ENCODE measurements around the gene SUGP1.

SUGP1 gene

DNA sequence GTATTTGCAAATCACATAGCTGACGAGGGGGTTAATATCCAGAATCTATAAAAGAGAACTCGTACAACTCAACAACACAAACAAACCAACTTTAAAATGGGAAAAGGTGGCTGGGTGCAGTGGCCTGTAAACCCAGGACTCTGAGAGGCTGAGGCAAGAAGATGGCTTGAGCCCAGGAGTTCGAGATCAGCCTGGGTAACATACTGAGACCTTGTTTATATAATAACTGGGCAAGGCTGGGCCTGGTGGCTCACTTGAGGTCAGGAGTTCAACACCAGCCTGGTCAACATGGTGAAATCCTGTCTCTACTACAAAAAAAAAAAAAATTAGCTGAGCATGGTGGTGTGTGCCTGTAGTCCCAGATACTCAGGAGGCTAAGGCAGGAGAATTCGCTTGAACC is 25.4 kb downstream of the SUGP1 start:
- DNase-seq = no peak

DNA sequence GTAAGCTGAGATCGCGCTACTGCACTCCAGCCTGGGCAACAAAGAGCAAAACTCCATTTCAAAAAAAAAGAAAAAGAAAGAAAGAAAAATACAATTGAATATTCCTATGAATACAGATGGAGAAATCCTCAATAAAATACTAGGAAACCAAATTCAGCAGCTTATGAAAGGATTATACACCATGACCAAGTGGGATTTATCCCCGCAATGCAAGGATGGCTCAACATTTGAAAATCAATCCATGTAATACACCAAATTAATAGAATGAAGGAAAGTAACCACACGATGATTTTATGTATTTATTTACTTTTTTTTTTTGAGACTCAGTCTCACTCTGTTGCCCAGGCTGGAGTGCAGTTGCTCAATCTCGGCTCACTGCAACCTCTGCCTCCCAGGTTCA is 27.7 kb downstream of the SUGP1 start:
- DNase-seq = no peak

DNA sequence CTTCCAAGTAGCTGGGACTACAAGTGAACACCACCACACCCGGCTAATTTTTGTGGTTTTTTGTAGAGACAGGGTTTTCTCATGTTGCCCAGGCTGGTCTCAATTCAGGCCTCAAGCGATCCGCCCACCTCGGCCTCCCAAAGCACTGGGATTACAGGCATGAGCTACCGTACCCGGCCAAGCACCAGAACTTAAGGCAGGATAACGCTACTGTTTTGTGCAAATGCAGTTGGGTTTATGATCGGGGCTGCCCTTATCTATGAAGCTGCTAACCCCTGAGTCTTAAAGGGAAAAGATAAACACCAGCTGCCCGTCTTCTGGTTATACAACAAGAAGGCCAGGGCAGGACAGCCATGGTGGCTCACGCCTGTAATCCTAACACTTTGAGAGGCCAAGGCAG is 34.6 kb downstream of the SUGP1 start:
- DNase-seq = no peak

DNA sequence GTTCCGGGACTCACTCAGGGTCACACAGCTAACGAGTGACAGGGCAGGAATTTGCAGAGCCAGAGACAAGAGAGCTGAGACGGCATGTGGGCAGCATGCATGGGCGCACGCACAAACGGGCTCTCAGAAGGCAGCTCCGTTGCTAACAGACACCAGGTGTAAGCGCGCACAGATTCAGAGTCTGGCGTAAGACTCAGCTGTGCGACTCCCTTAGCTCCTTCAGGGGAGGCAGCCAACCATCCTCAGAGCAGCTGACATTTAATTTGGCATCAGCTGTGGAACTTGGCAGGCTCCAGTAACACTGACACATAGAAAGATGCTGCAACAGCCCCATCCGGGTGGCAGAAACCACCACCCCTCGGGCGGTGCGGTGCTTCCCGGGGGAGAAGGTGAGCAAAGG is 39.7 kb downstream of the SUGP1 start:
- no peak for DNase-seq

DNA sequence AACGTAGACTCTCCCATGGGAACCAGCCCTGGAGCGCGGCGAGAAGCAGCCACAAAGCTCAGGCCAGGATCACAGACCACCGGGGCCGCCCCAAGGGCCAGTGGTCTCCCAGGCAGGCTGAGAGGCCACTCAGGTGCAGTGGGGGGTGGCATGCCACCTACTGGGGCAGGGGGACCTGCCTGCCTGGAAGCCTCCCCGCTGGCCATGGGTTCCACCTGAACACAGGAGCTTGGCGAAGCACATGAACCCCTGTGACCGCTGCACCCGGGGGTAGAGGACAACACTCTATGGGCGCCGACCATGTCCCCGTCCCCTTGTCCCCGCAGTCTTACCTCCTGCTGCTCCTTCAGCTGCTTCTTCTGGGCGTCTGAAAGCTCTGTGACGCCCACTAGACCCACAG is 40.5 kb downstream of the SUGP1 start:
- DNase-seq = no peak

DNA sequence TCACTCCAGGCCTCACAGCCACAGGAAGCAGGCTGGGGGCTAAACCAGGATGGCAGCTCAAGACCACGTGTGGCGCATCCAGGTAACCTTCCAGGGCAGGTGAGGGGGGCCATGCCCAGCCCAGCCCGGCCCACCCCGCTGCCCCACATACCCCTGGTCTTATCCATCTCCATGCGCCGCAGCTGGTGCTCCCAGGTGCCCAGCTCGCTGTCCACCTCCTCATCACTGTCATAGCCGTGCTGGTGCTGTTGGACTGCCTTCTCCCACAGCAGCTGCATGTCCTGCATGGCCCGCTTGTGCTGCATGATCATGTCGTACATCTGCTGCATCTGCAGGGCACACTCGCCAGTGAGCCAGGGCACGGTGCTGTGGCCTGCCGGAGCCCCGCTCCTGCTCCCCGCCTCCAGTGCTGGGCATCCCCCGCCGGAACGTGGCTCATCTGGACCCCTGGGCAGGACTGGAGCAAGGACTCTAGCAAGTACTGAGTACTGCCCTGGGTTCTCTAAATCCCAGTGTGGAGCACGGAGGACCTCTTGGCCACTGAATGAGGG is 41.2 kb downstream of the SUGP1 start:
- no peak for DNase-seq

DNA sequence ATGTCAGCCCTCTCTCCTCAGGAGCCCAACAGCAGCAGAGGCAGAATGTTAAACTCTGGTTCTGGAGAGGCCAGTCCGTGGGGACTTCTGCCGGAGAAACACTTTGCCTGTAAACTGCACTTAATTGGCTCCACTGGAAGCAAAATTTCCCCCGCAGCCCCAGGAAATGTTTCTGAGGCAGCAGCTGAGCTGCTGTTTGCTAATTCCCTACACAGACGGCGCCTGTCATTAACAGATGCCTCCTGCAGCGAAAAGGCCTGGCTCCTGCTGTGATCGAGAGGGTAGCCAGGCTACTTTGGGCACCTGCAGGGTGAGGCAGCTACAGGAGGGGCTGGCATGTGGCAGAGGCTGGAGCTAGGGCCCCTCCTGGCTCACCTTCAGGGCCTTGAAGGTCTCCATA is 42.0 kb downstream of the SUGP1 start:
- DNase-seq = no peak

DNA sequence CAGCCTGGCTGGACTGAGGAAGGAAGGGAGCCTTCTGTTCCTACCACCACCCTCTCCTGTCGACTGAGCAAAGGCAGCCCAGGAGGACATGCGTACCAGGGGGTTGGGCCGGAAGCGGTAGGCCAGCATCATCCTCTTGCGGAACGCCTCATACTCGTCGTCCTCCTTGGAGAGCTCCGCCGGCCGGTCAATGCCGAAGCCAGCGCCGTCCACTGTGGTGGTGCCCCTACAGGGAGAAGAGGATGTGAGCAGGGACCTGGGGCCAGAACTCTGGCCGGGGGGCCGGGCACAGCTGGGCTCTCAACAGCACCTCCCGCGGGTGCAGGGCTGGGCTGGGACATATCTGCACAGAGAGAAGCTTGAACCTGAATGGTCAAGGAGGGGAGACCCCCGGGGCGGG is 43.5 kb downstream of the SUGP1 start:
- DNase-seq = no peak

DNA sequence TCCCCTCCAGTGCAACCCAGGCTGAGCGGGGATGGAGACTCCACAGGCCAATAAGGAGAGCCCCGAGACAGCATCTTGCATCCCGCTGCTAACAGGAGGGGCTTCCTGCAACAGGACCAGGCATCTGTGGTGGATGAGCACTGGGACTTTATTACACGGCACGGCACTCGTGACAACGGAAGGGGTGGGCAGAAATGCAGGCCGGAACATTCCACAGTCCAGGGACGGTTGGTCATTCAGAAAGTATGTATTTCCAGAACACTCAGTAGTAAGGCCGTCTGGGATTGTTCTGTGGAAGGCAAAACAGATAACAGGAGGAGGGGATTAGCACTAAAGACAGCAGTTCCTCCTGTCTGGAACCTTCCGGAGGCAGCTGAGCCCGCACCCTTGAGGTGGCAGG is 43.9 kb downstream of the SUGP1 start:
- no peak for DNase-seq

DNA sequence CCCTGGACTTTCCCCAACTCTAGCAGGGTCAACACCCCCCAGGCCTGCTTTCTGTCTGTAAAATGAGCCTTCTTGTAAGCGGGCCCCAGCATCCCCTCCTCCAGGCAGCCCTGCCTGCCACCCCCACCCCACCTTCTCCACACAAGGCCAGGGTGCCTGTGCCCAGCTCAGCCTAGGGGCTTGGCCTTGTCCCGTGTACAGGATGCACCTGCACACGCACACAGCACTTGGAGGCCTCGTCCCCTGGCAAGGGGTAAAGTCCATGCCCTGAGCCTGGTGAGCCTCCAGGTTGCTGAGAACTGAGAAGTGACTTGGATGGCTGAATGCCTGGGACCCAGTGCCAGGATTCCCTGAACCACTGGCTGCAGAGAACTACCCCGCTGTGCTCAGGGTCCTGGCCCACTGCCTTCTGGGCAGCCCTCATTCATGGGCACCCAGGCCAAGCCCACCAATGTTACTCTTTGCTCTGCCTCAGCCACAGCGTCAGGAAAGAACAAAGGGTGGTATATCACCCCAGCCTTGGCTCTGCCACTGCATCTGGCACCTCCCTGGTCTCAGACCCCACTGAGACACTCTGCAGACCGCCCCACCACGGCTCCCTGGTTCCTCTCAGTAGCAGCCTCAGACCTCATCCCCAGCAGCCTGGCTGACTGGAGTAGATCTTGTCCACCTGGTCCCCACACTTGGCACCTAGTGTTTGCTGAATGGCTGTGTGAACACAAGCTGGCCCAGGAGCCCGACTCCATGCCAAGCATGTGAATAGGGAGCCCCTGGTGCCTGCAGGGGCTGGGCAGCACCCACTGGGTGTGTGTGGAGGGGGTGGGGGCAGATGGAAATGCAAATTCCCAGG is 45.4 kb downstream of the SUGP1 start:
- no peak for DNase-seq

DNA sequence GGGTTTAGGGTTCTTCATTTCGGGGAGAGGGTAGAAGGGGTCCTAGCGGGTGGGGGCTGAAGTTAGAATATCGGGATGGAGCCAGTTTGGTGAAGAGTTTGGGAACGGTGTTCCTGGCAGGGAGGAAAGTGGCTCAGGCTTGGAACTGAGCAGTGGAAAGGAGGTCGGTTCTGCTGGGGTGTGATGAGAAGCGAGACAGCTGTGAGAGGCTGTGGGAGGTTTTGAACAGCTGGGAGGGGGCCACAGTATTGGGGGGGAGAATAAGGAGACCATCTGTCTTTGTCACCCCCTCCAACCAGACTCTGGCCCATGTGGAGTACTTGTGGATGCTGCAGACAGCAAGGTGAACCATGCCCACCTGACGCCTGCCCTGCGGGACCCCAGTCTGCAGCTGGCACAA is 46.2 kb downstream of the SUGP1 start:
- no peak for DNase-seq

DNA sequence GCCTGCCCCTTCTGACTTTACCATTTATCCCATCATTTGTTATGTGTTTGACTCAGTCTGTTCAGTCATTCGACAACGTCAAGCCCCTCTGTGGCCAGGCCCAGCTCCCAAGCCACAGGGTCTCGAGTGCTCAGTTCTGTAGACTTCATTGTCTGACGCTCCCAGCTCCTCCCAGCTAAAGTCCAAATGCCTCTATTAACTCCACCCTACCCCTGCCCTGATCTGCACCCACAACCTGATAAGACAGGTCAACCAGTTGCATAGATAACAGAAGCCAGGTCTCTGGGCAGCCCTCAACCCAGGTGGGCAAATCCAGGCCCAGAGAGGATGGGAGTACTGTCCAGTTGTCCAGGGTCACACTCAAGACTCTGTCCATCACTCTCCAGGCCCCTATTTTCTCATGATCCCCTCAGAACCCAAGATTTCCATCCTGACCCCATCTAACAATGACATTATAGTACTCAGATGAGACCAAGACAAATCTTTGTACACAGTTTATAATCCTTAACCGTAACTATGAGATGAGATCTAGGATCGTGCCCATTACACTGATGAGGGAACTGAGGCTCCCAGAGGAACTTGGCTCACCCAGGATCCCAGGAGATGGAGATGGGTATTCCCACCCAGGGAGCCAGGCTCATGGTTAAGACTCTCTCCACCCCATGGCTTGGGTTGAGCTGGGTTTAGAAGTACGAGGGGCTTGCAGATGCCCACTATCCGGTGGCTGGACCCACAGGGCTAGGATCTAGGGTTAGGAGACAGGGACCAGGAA is 48.3 kb downstream of the SUGP1 start:
- no peak for DNase-seq

DNA sequence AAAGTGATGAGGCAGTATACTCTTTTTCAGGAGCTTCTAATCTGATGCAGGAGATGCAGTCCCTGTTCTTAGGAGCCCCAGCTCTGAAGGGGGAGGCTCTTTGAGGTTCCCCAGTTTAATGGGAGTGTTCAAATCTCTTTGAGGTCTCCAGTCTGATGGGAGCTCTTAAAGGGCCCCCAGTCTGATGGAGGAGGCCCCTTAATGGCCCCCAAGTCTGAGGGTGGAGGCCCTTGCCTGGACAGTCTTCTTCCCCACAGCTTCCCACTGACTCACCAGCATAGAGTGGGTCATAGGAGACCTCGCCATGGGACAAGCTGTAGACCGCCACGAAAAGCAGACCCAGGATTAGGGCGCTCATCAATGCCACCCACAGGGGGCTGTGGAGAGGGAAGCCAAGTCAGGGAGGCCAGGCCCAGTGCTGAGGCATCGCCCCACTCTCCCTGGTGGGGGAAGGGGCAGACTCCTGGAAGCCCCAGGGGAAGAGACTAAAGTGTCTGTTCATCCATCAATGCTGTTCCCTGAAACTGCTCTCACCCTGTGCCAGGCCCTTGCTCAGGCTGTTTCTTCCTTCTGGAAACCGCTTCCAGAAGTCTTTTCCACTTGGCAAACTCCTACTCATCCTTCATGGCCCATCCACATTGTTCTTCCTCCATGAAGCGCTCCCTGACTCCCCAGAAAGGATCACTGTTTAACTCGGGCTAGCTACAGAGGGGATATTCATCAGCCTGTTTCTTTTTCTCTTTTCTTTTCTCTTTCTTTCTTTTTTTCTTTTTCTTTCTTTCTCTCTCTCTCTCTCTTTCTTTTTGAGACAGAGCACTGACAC is 49.3 kb downstream of the SUGP1 start:
- DNase-seq = no peak

DNA sequence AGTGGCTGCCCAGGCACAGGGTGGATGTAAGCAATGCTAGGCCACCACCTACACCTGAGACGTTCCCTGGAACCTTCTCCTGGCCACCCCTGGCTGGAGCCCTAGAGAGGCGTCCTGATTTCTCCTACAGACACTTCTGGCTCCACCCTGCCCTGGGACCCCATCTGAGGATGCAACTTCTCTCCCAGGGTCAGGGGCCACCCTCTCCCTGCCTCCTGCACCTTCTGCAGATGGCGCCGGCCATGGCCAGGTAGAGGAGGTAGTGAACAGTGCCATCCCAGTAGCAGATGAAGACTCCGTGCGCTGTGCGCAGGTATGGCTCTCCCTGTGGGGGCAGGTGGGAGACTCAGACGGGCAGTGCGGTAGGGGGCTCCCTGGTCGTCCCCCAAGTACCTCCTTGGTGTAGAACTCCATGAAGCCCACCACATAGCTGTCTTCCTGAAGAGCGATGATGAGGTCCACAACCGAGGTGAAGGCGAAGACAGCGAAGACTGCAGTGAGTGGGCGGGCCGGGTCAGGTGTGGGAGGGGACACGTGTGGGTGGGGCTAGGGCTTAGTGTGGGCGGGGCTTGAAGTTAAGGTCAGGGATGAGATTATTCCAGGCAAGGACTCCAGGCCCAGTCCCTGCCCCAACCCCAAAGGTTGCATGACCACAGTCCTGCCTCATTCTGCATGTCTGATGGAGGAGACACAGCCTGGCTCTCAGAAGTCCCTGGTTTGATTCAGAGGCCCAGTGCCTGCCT is 50.2 kb downstream of the SUGP1 start:
- DNase-seq = no peak

DNA sequence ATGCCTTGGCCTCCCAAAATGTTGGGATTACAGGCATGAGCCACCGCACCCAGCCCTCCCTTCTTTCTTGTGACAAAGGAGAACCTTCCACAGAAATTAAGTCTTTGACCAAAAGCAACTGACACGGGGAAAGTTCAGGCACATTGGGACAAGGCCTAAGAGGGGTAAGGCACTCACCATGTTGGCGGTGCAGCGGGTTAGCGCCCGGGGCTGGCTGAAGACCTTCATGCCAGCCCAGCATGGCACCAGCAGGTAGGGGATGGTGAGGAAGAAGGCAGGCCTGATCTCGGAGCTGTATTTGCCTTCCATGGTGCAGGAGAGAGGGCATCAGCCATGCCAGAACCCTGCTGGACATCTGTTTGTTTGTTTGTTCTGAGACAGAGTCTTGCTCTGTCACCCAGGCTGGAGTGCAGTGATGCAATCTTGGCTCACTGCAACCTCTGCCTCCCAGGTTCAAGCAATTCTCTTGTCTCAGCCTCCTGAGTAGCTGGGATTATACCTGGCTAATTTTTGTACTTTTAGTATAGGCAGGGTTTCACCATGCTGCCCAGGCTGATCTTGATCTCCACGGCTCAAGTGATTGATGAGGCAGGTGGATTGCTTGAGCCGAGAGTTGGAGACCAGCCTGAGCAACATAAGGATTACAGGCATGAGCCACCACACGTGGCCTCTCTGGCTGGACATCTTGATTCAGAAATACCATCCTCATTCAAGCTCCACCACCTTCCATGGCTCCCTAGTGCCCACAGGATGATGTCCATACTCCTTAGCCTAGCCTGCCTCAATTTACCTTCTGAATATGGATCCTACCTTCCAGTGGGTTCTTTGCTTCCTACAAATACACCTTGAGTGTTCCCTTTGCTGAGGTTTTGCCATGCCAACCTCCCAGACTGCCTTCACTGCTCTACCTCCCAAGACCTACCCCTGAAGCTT is 51.6 kb downstream of the SUGP1 start:
- DNase-seq = no peak

DNA sequence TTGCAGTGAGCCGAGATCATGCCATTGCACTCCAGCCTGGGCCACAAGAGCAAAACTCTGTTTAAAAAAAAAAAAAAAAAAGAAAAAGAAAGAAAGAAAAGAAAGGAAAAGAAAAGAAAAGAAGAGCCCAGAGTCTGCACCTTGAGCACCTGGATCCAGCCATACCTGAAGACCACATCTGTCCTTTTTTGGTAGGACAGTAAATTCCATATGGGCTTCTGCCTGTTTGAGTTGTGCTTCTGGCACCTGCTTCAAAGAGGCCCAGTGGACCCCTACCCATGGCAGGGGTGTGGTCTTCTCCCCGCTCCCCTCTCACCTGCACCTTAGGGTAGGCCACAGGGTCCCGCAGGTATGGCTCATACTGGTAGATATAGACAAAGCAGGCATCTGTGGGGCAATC is 53.0 kb downstream of the SUGP1 start:
- DNase-seq = no peak

DNA sequence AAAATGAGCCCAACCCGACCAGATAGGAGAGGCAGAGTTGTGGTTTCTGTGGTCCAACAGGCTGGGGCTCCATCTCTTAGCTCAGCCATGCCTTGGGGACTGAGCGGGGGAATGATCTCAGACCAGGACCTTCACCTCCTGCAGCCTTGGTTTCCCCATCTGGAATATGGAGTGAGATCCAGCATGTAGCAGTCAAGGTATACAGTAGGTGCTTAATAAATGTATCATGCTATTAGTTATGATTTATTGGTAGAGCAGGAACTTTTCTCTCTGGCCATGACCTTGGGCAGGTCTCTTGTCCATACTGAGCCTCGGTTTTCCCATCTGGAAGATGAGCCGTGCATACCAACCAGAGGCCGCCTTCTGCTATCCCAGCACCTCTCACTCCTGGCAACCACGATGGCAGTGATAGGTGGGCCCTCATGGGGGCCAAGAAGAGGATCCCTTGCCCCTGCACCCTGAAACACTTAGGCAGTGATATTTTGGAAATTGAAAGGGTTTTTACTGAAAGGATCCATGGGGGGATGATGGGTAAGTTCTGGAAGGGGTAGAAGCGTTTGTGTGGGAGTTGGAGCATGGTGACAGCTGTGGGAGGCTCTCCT is 56.3 kb downstream of the SUGP1 start:
- DNase-seq = no peak

DNA sequence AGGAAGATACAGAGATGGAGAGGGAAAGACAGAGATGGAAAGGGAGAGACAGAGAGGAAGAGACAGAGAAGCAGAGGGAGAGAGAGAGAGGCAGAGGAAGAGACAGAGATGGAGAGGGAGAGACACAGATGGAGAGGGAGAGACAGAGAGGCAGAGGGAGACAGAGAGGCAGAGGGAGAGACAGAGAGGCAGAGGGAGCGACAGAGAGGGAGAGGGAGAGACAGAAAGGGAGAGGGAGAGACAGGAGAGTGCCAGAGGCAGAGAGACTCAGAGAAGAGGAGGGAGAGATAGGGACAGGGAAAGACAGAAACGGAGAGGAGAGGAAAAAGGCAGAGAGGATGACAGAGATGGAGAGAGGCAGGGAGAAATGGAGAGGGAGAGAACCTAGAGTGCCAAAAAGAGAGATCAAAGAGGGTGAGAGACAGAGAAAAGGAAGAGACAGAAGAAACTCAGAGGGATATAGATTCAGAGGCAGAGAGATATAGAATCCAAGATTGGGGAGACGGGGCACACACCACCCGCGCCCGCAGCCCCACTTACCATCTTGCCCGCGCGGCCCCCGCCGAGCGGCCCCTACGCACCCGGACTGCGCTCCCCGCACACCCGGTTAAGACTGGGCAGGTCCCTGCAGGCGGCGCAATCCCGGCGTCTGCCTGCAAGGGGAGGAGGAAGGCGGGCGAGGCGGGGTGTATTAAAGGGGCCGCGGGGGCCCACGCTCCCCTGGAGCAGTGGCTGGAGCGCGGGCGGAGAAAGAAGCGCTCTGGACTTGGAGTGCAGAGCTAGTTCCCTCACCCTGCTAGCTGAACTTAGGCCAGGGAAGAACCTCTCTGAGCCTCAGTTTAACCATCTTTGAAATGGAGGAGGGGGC is 57.9 kb downstream of the SUGP1 start:
- DNase-seq = no peak

DNA sequence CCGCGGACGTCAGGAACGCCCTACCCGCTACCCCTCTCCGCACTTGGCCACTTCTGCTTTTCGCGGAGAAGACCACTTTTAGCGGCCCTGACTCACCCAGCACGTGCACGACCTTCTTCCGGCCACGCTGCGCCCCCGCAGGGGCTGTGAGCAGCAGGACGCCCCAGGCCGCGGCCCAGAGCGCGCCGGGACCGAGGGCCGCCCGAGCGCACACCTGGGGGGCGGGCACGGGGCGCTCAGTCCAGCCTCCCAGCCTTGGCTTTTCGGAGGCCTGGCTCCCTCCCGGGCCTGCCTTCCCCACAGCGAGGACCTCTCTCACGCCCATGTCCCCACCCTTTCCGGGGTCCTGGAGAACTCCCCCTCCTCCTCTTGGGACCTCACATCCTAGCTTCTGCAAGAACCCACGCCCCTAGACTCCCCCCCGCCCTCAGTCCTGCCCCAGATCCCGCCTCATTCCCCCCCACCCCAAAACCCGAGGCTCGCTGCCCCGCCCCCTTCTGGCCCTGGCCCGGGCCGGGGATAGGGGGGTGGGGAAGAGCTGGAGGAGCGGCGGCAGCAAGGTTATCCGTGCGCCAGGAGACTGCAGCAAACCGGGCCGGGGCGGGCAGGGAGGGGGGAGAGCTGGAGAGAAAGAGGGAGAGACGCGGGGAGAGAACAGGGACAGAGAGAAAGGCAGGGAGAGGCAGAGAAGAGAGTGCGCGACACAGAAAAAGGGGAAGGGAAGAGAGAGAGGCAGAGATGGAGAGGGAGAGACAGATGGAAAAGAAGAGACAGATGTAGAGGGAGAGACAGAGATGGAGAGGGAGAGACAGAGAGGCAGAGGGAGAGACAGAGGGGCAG is 58.7 kb downstream of the SUGP1 start:
- DNase-seq = no peak

Data from activated gamma-delta T cell treated with Interleukin-2 at 50 U/mL for 16 hours (primary cell).